Fibroblast of peridontal ligament (primary cell): ENCODE measurements around the gene PGRMC1.
A peak's percentile ranks its signal among the peaks of the same experiment; 100 is the strongest.
"Not testable (repeated sequence)": the region's sequence is repeated elsewhere in the genome, so short reads cannot be mapped to it uniquely, and the experiment has no call there.

Experiments
- DNase-seq: peaks from one replicate; pipeline ENCODE4 v3.0.0-alpha.2; 2010; ENCODE audit errors: extremely low read depth

The PGRMC1 gene

GRCh38 chrX:119235872-119236622 lies at the start of gene PGRMC1:
PGRMC1 (plus strand) TSS chrX:119236285; CDS start chrX:119236364, 79 bp downstream.
- peak; percentile 70 for DNase-seq

DNA sequence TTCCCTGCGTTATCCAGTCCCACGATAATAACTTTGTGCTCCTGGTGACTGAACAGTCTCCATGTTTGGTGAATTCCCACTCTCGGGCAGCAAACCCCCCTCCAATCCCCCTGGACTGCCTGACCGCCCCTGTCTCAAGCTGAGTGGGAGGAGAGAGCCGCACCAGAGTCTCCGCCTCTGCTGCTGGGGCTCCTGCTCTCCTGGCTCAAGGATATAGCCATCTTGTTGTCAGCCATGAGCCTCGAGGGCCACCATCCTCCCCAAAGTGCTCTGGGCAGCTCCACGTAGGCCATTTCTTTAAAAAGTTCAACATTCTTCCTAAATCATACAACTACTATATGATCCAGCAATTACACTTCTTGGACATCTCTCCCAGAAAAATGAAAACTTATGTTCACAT lies 49.3 kb upstream of the PGRMC1 start:
- DNase-seq: no peak

DNA sequence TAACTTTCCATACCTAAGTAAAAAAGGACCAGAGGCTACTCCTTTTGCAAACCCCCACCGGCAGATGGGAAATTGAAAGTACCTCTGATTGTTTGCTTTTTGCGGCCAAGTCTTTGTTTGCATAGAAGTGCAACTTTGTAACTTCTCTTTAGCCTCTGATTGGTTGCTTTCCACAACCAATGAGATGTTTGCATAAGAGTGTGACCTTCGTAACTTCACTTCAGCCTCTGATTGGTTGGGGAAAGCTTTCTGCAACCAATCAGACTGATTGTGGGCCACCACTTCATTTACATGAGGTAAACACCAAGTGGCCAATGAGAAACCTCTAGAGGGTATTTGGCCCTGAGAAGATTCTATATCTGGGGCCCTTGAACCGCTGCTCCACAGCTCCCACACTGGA lies 48.8 kb upstream of the PGRMC1 start:
- no peak for DNase-seq

GRCh38 chrX:119189115-119189514 lies 47.0 kb upstream of the PGRMC1 start:
- no peak for DNase-seq

DNA sequence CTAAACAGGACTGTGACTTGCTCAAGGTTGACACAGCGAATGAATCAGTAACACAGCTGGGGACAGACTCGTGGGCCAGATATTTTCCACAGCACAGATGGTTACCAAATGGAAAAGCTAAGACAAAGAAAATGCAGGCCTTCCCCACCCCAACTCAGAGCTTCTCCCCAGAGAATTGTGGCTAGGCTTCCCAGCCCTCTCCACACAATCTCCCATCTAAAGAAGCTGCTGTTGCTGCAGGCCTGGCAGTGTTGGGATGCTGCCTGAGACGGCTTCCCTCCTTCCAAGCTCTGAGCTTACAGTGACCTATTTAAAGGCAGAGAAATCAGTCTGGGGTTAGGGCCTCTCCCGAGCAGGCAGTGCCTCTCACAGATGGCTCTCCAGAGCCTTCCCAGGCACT lies 46.5 kb upstream of the PGRMC1 start:
- peak; percentile 91 for DNase-seq

- DNase-seq: peak; percentile 29
Measured at GRCh38 chrX:119190091-119190681, 45.9 kb upstream of the PGRMC1 start.

DNA sequence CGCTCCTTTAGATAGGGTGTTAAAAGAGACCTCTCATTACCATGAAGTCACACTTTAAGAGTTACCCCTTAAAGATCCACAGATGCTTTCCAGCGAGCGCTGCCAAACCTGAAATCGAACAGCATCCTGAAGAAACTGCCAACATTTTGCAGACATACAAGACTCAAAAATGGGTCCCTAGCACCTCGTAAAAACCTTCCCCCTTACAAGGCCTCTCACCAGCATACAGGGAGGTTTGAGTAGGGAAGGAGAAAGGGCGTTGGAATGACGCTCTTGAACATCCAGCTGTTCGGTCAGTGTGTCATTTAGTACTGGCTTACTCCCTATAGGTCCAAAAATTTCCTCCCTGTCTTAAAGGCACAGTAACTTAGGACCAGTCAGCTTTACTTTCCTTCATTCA lies 45.3 kb upstream of the PGRMC1 start:
- peak; percentile 77 for DNase-seq

- peak; percentile 55 for DNase-seq
Measured at GRCh38 chrX:119194621-119195020, 41.5 kb upstream of the PGRMC1 start.

DNA sequence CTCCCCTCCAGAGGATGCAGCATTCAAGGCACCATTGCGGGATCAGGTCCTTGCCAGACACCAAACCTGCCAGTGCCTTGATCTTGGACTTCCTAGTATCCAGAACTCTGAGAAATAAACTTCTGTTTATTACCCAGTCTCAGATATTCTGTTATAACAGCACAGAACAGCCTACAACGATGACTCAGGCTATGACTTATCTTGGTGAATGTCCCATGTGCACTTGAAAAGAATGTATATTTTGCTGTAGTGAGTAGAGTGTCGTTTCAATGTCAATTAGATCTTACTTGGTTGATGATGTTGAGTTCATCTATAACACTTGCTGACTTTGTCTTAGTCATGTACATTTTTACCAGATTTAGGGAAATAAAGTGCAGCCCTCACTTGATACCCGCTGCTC lies 34.5 kb upstream of the PGRMC1 start:
- no peak for DNase-seq

- no peak for DNase-seq
Measured at GRCh38 chrX:119206203-119206602, 29.9 kb upstream of the PGRMC1 start.

GRCh38 chrX:119207483-119207882 lies 28.6 kb upstream of the PGRMC1 start:
- DNase-seq: not testable (repeated sequence)

- no peak for DNase-seq
Measured at GRCh38 chrX:119208401-119209057, 27.6 kb upstream of the PGRMC1 start.

GRCh38 chrX:119210931-119211648 lies 25.0 kb upstream of the PGRMC1 start:
- DNase-seq: not testable (repeated sequence)

DNA sequence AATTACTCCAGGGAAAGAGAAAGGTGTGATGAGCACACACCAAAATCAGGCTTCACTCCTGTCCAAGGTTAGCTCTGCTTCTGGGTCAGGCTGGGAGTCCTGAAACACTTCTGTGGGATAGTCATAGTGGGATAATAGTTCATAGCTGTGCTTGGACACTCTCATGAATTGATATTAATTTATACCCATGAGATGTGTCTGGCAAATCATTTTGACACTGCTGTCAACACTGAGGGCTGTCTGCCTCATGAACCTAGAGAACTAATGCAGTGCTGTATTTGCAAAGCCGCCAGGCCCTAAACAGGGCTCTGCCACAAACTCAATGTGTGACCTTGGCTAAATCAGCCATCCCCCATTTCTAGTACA lies 24.5 kb upstream of the PGRMC1 start:
- no peak for DNase-seq

DNA sequence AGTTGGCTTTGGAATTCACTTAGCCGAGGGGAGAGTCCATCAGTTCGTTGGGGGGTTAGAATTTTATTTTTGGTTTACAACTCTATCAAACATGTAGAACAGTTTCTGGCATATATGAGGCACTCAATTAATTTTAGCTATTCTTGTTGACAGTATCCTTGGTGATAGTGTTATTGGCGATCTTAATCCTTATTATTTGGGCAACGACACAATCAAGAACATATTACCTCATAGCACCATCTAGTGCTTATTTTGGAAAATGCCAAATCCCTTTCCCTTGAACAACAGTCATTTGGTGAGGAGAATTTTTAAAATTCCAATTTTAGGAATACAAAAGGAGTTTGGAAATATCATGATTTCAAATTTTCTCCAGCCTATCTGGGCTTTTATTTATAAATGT lies 17.9 kb upstream of the PGRMC1 start:
- DNase-seq: peak; percentile 43

- no peak for DNase-seq
Measured at GRCh38 chrX:119222932-119223331, 13.2 kb upstream of the PGRMC1 start.

DNA sequence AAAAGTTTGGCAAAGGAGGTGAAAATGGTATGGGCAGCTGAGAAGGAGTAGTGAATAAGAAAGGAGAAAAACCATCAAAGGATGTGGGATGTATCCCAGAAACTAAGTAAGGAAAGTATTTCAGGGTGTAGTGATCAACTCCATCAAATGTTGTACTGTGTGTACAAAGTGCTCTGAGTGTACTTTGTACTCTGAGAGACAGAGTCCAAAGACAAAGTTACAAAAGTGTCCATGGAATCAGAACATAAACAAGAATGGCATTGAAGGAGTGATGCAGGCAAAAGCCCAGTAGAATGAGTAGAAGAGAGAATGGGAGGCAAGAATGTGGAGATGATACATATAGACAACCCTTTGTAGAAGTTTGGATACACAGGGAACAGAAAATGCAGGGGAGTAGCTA lies 12.3 kb upstream of the PGRMC1 start:
- no peak for DNase-seq

- no peak for DNase-seq
Measured at GRCh38 chrX:119226446-119226845, 9.6 kb upstream of the PGRMC1 start.

DNA sequence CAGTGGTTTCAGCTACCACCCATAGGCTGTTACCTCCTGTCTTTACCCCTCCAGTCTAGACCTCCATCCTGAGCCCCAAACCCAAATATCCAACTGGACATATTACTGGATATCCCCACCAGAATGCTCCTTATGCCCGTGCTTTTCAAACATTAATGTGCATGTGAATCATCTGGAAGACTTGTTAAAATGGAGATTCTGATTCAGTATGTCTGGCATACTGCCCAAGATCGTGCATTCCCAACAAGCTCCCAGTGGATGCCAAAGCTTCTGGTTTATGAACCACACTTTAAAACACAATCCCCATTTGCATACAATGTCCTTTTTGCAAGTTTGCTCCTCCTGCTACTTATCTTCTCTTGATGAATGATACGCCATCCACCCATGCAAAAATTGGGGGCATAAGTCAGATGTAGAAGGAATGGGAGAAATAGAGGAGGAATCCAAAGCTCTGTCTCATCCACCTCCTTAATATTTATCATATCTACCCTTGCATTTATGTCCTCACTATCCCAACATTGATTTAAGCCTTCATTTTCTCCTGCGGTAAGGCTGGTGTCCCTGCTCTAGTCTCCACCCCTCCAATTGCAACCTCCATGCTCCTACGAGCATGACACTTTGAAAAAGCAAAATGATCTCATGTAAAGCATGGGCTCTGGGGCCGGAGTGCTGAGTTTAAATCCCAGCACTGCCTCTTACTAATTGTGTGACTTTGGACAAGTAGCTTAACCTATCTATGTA lies 7.4 kb upstream of the PGRMC1 start:
- peak; percentile 95 for DNase-seq

DNA sequence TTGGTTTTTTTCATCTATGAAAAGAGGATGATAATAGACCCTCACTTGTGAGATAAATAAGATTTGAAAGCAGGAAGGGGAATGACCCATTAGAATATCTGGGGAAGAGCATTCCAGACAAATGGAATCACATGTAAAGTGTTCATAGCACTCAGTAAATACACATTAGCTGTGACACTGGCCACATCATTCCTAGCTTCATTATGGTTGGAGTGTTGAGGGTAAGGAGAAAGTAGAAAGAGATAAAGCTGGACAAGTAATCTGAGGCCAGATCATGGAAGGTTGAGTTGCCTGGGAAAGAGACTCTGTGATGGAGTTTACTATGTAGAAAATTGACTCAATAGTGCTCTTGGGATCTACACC lies 6.9 kb upstream of the PGRMC1 start:
- no peak for DNase-seq

- no peak for DNase-seq
Measured at GRCh38 chrX:119230850-119231249, 5.2 kb upstream of the PGRMC1 start.

- DNase-seq: no peak
Measured at GRCh38 chrX:119231936-119232445, 4.1 kb upstream of the PGRMC1 start.
